K562 (cell line): ENCODE data around the gene ANKRD10. TPM values are rescaled to one million over a fixed set of nuclear protein-coding genes. Genes with fewer than 3 reads are reported as not detected.
A peak's percentile ranks its signal among the peaks of the same experiment; 100 is the strongest.

ENCODE experiments used
- ATAC-seq: fragments of 200-7000 bp; cut with Tn5 transposase; 3 replicates; pipeline ENCODE4 v1.9.1; 2020; ENCODE audit warnings: moderate library complexity
- BruUV-seq: library from RNA; stranded (reverse); fragments of 400-500 nt; replicated peaks from 2 replicates; lab custom pipeline; 2021; lab: Mats Ljungman, UMichigan
- CTCF ChIA-PET: fragments of 300-600 bp; formaldehyde crosslinking; extraction: SDS; loops from one replicate; lab custom pipeline; 2021; ENCODE audit warnings: low intra/inter-chr PET ratio; lab: Yijun Ruan, JAX
- POLR2A ChIA-PET: fragments of 300-600, 350-650 bp; sonication (Branson Sonifier 250); formaldehyde crosslinking; extraction: SDS; loops from one replicate; lab custom pipeline; 2021; ENCODE audit warnings: antibody characterized with exemption, inconsistent platforms; lab: Yijun Ruan, JAX
- DNase-seq, 4 experiments: peaks; one replicate each; pipeline versions ENCODE4 v3.0.0 to v3.0.0-alpha.2; 2011 to 2018; ENCODE audit warnings: low spot score in 3 of 4, mixed read lengths in 3 of 4; ENCODE audit errors: extremely low read depth in 1 of 4
- FAIRE-seq: peaks from 2 replicates; lab custom pipeline; 2011; peaks lifted over from hg19 to GRCh38; lab: Jason Lieb, UNC
- H2AFZ ChIP-seq: 2 replicates; pipeline ENCODE4 v1.6.0; 2011; ENCODE audit warnings: low read depth, low read length, control low read depth, inconsistent platforms
- H3K27ac ChIP-seq: fragments of 200-600 bp; 3 replicates; pipeline ENCODE4 v1.8.0; 2011; ENCODE audit warnings: low read depth, mild to moderate bottlenecking, control low read depth, inconsistent platforms, low read length, moderate library complexity, mixed read lengths; ENCODE audit errors: extremely low read depth
- H3K27me3 ChIP-seq, 2 experiments: fragments of 300-600 bp in 1 of 2; 2 replicates in 1 of 2; 3 replicates in 1 of 2; pipeline versions ENCODE4 v1.6.0 to v1.8.0; 2011; ENCODE audit warnings: inconsistent platforms in 2 of 2, low read length in 2 of 2, mild to moderate bottlenecking in 1 of 2, mixed read lengths in 1 of 2, moderate library complexity in 1 of 2; ENCODE audit not compliant: control insufficient read depth in 2 of 2, insufficient read depth in 2 of 2
- H3K36me3 ChIP-seq: fragments of 300-600 bp; 3 replicates; pipeline ENCODE4 v1.8.0; 2011; ENCODE audit warnings: mild to moderate bottlenecking, low read length, inconsistent platforms; ENCODE audit not compliant: control insufficient read depth, insufficient read depth
- H3K4me1 ChIP-seq, 2 experiments: fragments of 200-600 bp in 1 of 2; replicated peaks in 1 of 2; 2 replicates in 1 of 2; 3 replicates in 1 of 2; pipeline versions ENCODE4 v1.5.1 to v1.8.0; 2011; ENCODE audit warnings: inconsistent platforms in 2 of 2, low read length in 2 of 2, mild to moderate bottlenecking in 1 of 2, mixed read lengths in 1 of 2, moderate library complexity in 1 of 2; ENCODE audit not compliant: control insufficient read depth in 2 of 2, insufficient read depth in 2 of 2
- H3K4me2 ChIP-seq: 2 replicates; pipeline ENCODE4 v1.6.1; 2011; ENCODE audit warnings: low read length, control low read depth, inconsistent platforms, mixed read lengths; ENCODE audit not compliant: insufficient read depth
- H3K4me3 ChIP-seq: fragments of 200-600 bp; sonication (generic), shearing (Covaris generic); 2 replicates; pipeline ENCODE4 v1.5.1; 2016; ENCODE audit warnings: control low read depth, inconsistent platforms
- H3K79me2 ChIP-seq: fragments of 200-600 bp; 3 replicates; pipeline ENCODE4 v1.8.0; 2011; ENCODE audit warnings: low read length, inconsistent platforms; ENCODE audit not compliant: control insufficient read depth, insufficient read depth
- H3K9ac ChIP-seq, 2 experiments: 2 replicates each; pipeline versions ENCODE4 v1.6.0 to v1.6.1; 2011; ENCODE audit warnings: low read depth in 2 of 2, low read length in 2 of 2, control low read depth in 1 of 2, inconsistent platforms in 1 of 2, mild to moderate bottlenecking in 1 of 2, mixed read lengths in 1 of 2; ENCODE audit not compliant: insufficient read depth in 1 of 2
- H3K9me1 ChIP-seq: one replicate; pipeline ENCODE4 v1.6.0; 2011; ENCODE audit warnings: inconsistent platforms, mild to moderate bottlenecking, low read length, moderate library complexity; ENCODE audit not compliant: control insufficient read depth, insufficient read depth
- H3K9me3 ChIP-seq: replicated peaks from 2 replicates; pipeline ENCODE4 v1.5.1; 2011; ENCODE audit warnings: low read depth, low read length, inconsistent platforms; ENCODE audit not compliant: control insufficient read depth, insufficient read depth
- H4K20me1 ChIP-seq: replicated peaks from 2 replicates; pipeline ENCODE4 v1.6.1; 2011; ENCODE audit warnings: low read length, inconsistent platforms, mixed read lengths; ENCODE audit not compliant: control insufficient read depth, insufficient read depth
- CBFB ChIP-seq: sonication (generic); formaldehyde crosslinking; IDR thresholded peaks from 2 replicates; pipeline ENCODE4 v1.4.0; 2020; ENCODE audit warnings: mild to moderate bottlenecking, missing genetic modification reagents
- EP300 ChIP-seq: IDR thresholded peaks from 2 replicates; pipeline ENCODE4 v1.6.1; 2012; ENCODE audit warnings: low read length, improper control_type of control experiment
- ESRRA ChIP-seq: fragments of 450-650 bp; IDR thresholded peaks from 2 replicates; pipeline ENCODE4 v1.6.1; 2014; ENCODE audit warnings: low read depth, mild to moderate bottlenecking, moderate library complexity, borderline replicate concordance
- FIP1L1 ChIP-seq: fragments of 200-400 bp; formaldehyde crosslinking; IDR thresholded peaks from 2 replicates; pipeline ENCODE4 v1.6.1; 2018; ENCODE audit warnings: mild to moderate bottlenecking, low read depth, low read length; ENCODE audit not compliant: poor library complexity, severe bottlenecking
- GTF2F1 ChIP-seq: IDR thresholded peaks from 2 replicates; pipeline ENCODE4 v1.6.1; 2011; ENCODE audit warnings: low read depth, low read length, improper control_type of control experiment
- NFIC ChIP-seq: fragments of 450-650 bp; IDR thresholded peaks from 2 replicates; pipeline ENCODE4 v1.6.1; 2017; ENCODE audit warnings: mild to moderate bottlenecking, inconsistent platforms
- RERE ChIP-seq: sonication (generic); formaldehyde crosslinking; IDR thresholded peaks from 2 replicates; pipeline ENCODE4 v1.8.0; 2023; ENCODE audit warnings: missing genetic modification reagents, mild to moderate bottlenecking, borderline replicate concordance
- TAF1 ChIP-seq: IDR thresholded peaks from 2 replicates; pipeline ENCODE4 v1.6.1; 2011; ENCODE audit warnings: mild to moderate bottlenecking, low read length, moderate library complexity; ENCODE audit not compliant: insufficient read depth, control insufficient read depth, severe bottlenecking; ENCODE audit errors: extremely low read depth
- TFAM ChIP-seq: fragments of 250-450 bp; sonication (Bioruptor Pico); conservative IDR thresholded peaks from 2 replicates; pipeline ENCODE4 v1.5.0; 2021; ENCODE audit warnings: mild to moderate bottlenecking, moderate library complexity
- ZNF445 ChIP-seq: fragments of 250-450 bp; sonication (Bioruptor Pico); IDR thresholded peaks from 2 replicates; pipeline ENCODE4 v1.4.0; 2020; ENCODE audit warnings: low read depth, mild to moderate bottlenecking, moderate library complexity
- WGBS: fragments of 100-300 bp; shearing (Covaris generic); methylation state at CpG from one replicate; pipeline ENCODE4 v1.1.6; 2016; ENCODE audit warnings: low coverage, mixed read lengths; ENCODE audit not compliant: insufficient coverage; ENCODE audit errors: missing lambda C conversion rate; 5-methylcytosine and 5-hydroxymethylcytosine counted together
- in situ Hi-C: fragments of 300-500 bp; cut with MboI; formaldehyde crosslinking; loops from 4 replicates; pipeline ENCODE4 v1.15.0; 2018; ENCODE audit warnings: inconsistent platforms, mixed read lengths
- intact Hi-C: fragments of 100-400 bp; cut with micrococcal nuclease; formaldehyde crosslinking; loops from 2 replicates; pipeline ENCODE4 v1.14.2; 2022
- polyA plus RNA-seq, 8 experiments: library from polyadenylated mRNA; depleted of rRNA in 4 of 8; stranded (reverse) in 5 of 8; unstranded in 3 of 8; fragments of >200 nt; fragmentation: Nextera tagmentation in 2 of 8; fragmentation: Illumina TruSeq in 1 of 8; extraction: Ambion mirVana in 2 of 8; extraction: Trizol in 1 of 8; gene quantifications; 2 replicates each; pipeline versions ENCODE4 v1.2.1 to v1.2.3, GENCODE V29; 2011 to 2014; ENCODE audit warnings: inconsistent platforms in 1 of 8, missing spikeins in 1 of 8
- total RNA-seq, 7 experiments: library from RNA; depleted of rRNA in 6 of 7; stranded (reverse); fragments of >200 nt in 6 of 7; fragmentation: Illumina TruSeq in 2 of 7; extraction: Trizol in 2 of 7; gene quantifications; 2 replicates each; pipeline versions ENCODE4 v1.2.1 to v1.2.3, GENCODE V29; 2011 to 2021; ENCODE audit warnings: low replicate concordance in 1 of 7
- TF ChIP-seq, protein P1 (sequence below): fragments of 450-650 bp; conservative IDR thresholded peaks from 2 replicates; pipeline ENCODE4 v1.6.1; 2016; ENCODE audit warnings: missing genetic modification characterization, low read depth, mild to moderate bottlenecking, missing compliant biosample characterization, moderate library complexity

Gene ANKRD10
- total and polyA plus RNA-seq, 9 of the 15 experiments (the other 6 are each of a cell fraction or from before 2014, with no cell fraction given) = 21.7 to 183 (median 45.0) TPM

- peak; percentile 18 for TF ChIP-seq FIP1L1
- no peak for TF ChIP-seq TAF1
- no peak for TF ChIP-seq GTF2F1
- TF ChIP-seq, protein P1, sequence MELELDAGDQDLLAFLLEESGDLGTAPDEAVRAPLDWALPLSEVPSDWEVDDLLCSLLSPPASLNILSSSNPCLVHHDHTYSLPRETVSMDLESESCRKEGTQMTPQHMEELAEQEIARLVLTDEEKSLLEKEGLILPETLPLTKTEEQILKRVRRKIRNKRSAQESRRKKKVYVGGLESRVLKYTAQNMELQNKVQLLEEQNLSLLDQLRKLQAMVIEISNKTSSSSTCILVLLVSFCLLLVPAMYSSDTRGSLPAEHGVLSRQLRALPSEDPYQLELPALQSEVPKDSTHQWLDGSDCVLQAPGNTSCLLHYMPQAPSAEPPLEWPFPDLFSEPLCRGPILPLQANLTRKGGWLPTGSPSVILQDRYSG (tag) = no peak
Measured at GRCh38 chr13:110915057-110915873, at the start of gene ANKRD10 (continued).

DNA sequence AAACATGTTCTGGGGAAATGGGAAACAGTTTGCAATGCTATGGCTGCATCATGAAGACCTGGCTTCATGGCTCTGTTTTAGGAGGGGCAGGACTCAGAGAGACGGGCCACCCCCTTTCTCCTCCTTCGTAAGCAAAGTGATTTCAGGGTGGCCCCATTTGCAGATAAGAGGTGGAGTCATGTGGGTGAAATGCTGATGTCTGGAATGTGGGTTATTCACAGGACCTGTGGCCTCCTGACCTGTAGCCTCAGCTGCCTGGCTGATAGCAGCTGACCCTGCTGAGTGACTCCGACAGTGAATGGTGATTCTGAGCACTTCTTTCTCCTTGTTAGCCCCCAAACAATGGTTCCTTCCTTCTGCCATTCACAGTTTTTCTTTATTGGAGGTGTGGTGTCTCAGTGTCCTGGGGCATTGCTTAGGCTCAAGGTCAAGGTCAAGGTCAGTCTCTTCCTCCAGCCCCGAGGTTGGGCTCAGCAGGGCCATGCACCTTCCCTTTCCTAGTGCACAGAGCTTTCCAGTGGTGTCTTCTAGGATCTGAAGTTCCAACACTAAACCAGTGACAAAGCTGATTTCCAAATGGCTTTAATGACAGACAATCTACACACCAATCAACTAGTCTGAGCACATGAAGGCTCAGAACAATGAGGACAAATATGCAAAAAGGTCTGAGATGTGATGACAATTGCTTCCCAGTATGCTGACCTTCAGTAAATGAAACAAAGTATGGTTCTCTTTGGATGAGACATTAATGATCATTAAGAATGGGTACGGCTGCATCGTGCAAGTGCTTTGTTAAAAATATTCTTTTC, 49.6 kb upstream of the ANKRD10 start:
- Histone ChIP-seq H3K9me3 (peaks cover 5% of the 10 kb centered on the region; the same call in 1 of the 2 replicates), H3K9me1 (no peaks in the 10 kb centered on the region), H3K36me3 (no peaks in the 10 kb centered on the region; the same call in 2 of the 3 replicates), H3K79me2 (peaks cover 34% of the 10 kb centered on the region; the same call in 2 of the 3 replicates), H3K27ac (peak overlapping the region; percentile 99), H2AFZ (peak overlapping the region; percentile 59), H3K4me1 (peaks cover 0 to 32% of the 10 kb centered on the region in 2 experiments; a peak in 3 of 5 replicates), H3K9ac (peak overlapping the region; percentile 23 to 78; a peak in 3 of 4 replicates), H4K20me1 (no peaks in the 10 kb centered on the region), H3K4me3 (no peak overlapping the region), H3K4me2 (peak overlapping the region; percentile 75), H3K27me3 (no peaks in the 10 kb centered on the region)
- CTCF ChIA-PET = no interaction called here
- POLR2A ChIA-PET = interaction anchor here (0.7 to 1.2 kb wide), 2 partner anchors 11 kb away, joined by 3 to 4 read pairs; no protein-coding TSS in a partner anchor
- DNase-seq (peak; percentile 72 to 93 (median 76)), ATAC-seq (peak; percentile 84), FAIRE-seq (peak; percentile 97)
- WGBS = 18% methylated on average over 6 of the region's 6 CpGs
- in situ Hi-C loops = no loop called here
- no TSS peak for BruUV-seq
- intact Hi-C loops = loop anchor here (5.0 kb wide), 1 partner anchor 73 kb away; no protein-coding TSS in a partner anchor
- peak; percentile 49; the same call in 1 of the 2 replicates for TF ChIP-seq NFIC
- TF ChIP-seq ESRRA = peak; percentile 98
- peak; percentile 88 for TF ChIP-seq EP300
- TF ChIP-seq TFAM (CRISPR knock-in tag) = no peak
- TF ChIP-seq CBFB (CRISPR knock-in tag) = no peak
- TF ChIP-seq RERE (CRISPR knock-in tag) = no peak
- no peak for TF ChIP-seq ZNF445 (CRISPR knock-in tag)
